Esophagus (tissue), 2 donors: Measurements from ENCODE around the gene MYMX. TPM values are rescaled to one million over a fixed set of nuclear protein-coding genes. Genes with fewer than 3 reads are reported as not detected.

Experiments used
- H3K27ac ChIP-seq, 2 donors: one replicate each; pipeline ENCODE4 v1.5.1; 2013; ENCODE audit warnings: low read depth in 2 of 2, mild to moderate bottlenecking in 2 of 2, inconsistent platforms in 1 of 2, low read length in 1 of 2, moderate library complexity in 1 of 2
- H3K27me3 ChIP-seq, 2 donors: one replicate each; pipeline ENCODE4 v1.6.1; 2013; ENCODE audit warnings: low read length in 2 of 2, control low read depth in 1 of 2, mild to moderate bottlenecking in 1 of 2; ENCODE audit not compliant: insufficient read depth in 2 of 2, control insufficient read depth in 1 of 2
- H3K36me3 ChIP-seq, 2 donors: one replicate each; pipeline ENCODE4 v1.6.1; 2013; ENCODE audit warnings: low read length in 1 of 2; ENCODE audit not compliant: control insufficient read depth in 2 of 2, insufficient read depth in 2 of 2
- H3K4me1 ChIP-seq, 2 donors: one replicate each; pipeline ENCODE4 v1.6.1; 2013; ENCODE audit warnings: low read length in 1 of 2; ENCODE audit not compliant: control insufficient read depth in 2 of 2, insufficient read depth in 2 of 2
- H3K4me3 ChIP-seq, 2 donors: one replicate each; pipeline ENCODE4 v1.5.1; 2013; ENCODE audit warnings: low read length in 2 of 2, mild to moderate bottlenecking in 2 of 2, low read depth in 1 of 2, moderate library complexity in 1 of 2
- H3K9me3 ChIP-seq, 2 donors: one replicate each; pipeline ENCODE4 v1.6.1; 2013; ENCODE audit warnings: mild to moderate bottlenecking in 2 of 2, low read depth in 1 of 2, low read length in 1 of 2, moderate library complexity in 1 of 2; ENCODE audit not compliant: control insufficient read depth in 2 of 2, insufficient read depth in 1 of 2
- WGBS, 2 donors: extraction: QIAGEN DNeasy Blood & Tissue Kit; methylation state at CpG; one replicate each; pipeline ENCODE4 v1.1.7; 2013; 5-methylcytosine and 5-hydroxymethylcytosine counted together
- polyA plus RNA-seq, 2 donors: library from polyadenylated mRNA; stranded (reverse); fragments of 200-250 nt; gene quantifications; one replicate each; pipeline ENCODE4 v1.2.3, GENCODE V29; 2013
- donor health status: healthy with polysubstance abuse.
- donor health status: Bipolar disorder and iron deficiency.

MYMX gene
- polyA plus RNA-seq, 2 donors: 0.05 TPM; not detected in 1

GRCh38 chr6:44266347-44266746 lies 49.6 kb downstream of the MYMX start:
- 79 to 80% methylated on average over 3 of the region's 3 CpGs for WGBS, 2 donors
- H3K4me3 ChIP-seq: no peak overlapping the region
- peaks cover 0 to 4% of the 10 kb centered on the region in 2 donors for H3K36me3 ChIP-seq
- no peaks in the 10 kb centered on the region for H3K9me3 ChIP-seq
- peaks cover 0 to 9% of the 10 kb centered on the region in 2 donors for H3K27me3 ChIP-seq
- H3K4me1 ChIP-seq: peaks cover 7 to 22% of the 10 kb centered on the region in 2 donors
- H3K27ac ChIP-seq: no peak overlapping the region

DNA sequence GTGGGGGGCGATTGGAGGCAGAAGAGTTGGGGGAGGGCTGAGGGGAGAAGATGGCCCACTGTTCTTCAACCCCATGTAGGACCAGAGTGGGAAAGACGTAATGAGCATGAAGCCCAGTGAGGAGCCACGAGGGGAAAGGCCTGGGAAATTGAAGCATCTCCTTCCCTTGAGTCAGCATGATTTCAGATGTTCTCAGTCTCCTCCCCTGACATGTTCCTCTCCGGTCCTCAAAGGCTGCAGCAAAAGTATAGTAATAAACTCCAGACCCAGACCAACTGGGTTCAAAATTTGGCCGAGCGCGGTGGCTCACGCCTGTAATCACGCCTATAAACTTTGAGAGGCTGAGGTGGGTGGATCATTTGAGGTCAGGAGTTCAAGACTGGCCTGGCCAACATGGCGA lies 50.5 kb downstream of the MYMX start:
- Histone ChIP-seq H3K36me3 (peaks cover 0 to under 1% of the 10 kb centered on the region in 2 donors), H3K27me3 (peaks cover 0 to 10% of the 10 kb centered on the region in 2 donors), H3K27ac (no peak overlapping the region), H3K4me3 (no peak overlapping the region), H3K4me1 (peaks cover 7 to 22% of the 10 kb centered on the region in 2 donors), H3K9me3 (no peaks in the 10 kb centered on the region)
- 72 to 74% methylated on average over 10 of the region's 10 CpGs for WGBS, 2 donors

Other genes with a start within 250 kb of the MYMX start
- 10 to 100 TPM; 31.9 to 63.8 TPM for gene MRPL14, start 89.5 kb upstream of the MYMX start, polyA plus RNA-seq
- gene TMEM63B, start 89.4 kb upstream of the MYMX start, polyA plus RNA-seq: 10 to 100 TPM; 21.6 to 37.9 TPM
- gene CAPN11, start 58.1 kb upstream of the MYMX start, polyA plus RNA-seq: under 1 TPM; 0.19 to 0.29 TPM
- gene SLC29A1, start 6.7 kb downstream of the MYMX start, polyA plus RNA-seq: 10 to 100 TPM; 11.6 to 18.5 TPM
- gene HSP90AB1, start 30.2 kb downstream of the MYMX start, polyA plus RNA-seq: 100 to 1,000 TPM; 129 to 403 TPM
- gene SLC35B2, start 40.6 kb downstream of the MYMX start, polyA plus RNA-seq: 10 to 100 TPM in 1 of 2 donors, 1 to 10 TPM in 1; 4.3 to 13.0 TPM
- gene NFKBIE, start 48.6 kb downstream of the MYMX start, polyA plus RNA-seq: 1 to 10 TPM; 3.8 to 8.1 TPM
- under 1 TPM in 1 of 2 donors, not detected in 1; 0.06 TPM for gene TMEM151B, start 53.5 kb downstream of the MYMX start, polyA plus RNA-seq
- gene AARS2, start 96.4 kb downstream of the MYMX start, polyA plus RNA-seq: 1 to 10 TPM; 7.0 to 8.5 TPM
- not detected for gene SPATS1, start 125.7 kb downstream of the MYMX start, polyA plus RNA-seq
- gene CDC5L, start 170.8 kb downstream of the MYMX start, polyA plus RNA-seq: 1 to 10 TPM; 4.6 to 7.8 TPM